Measurements from ENCODE around the gene TPGS2. TPM values are rescaled to one million over a fixed set of nuclear protein-coding genes. Genes with fewer than 3 reads are reported as not detected.

The TPGS2 gene
- total and polyA plus RNA-seq, 2 experiments from 2014 or later = 194 to 209 TPM

DNA sequence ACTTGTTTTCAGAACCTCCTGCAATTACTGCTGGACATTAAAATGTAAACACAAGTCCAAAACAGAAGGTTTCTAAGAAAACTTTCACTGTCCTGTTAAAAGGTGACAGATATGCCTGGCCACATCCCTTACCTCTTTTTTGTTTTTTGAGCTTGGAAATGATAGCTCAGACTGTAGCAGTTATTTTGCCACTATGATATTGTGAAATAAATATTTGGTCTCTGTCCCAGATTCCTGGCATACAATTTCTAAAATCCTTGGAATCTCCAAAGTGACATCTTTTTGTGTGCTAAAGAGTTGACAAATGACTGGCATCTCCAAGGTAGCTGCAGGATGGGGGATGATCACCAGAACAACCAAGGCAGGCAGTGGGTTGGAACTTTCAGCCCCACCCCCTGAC, 16.8 kb downstream of the TPGS2 start:
- in situ Hi-C loops (cut with MboI) = no loop called here
- no peak overlapping the region for H3K4me3 ChIP-seq
- TF ChIP-seq EZH2phosphoT487 (IDR thresholded peaks at IDR 0.05; ENCODE audit: insufficient read depth, low read depth) = no peak
- no peak for TF ChIP-seq EZH2 (IDR thresholded peaks at IDR 0.05; ENCODE audit: insufficient read depth, poor library complexity, severe bottlenecking)
- H2AFZ ChIP-seq = no peak overlapping the region
- H4K20me1 ChIP-seq (ENCODE audit: insufficient read depth) = no peaks in the 10 kb centered on the region
- peaks cover 44% of the 10 kb centered on the region for H3K4me1 ChIP-seq (ENCODE audit: insufficient read depth)
- no peaks in the 10 kb centered on the region for H3K27me3 ChIP-seq (replicated peaks; ENCODE audit: insufficient read depth)
- H3K9ac ChIP-seq = peak overlapping the region; percentile 38; the same call in 1 of the 2 replicates
- H3K9me3 ChIP-seq (ENCODE audit: low read depth) = no peaks in the 10 kb centered on the region
- H3K79me2 ChIP-seq (ENCODE audit: insufficient read depth) = no peaks in the 10 kb centered on the region
- peak overlapping the region; percentile 51 for H3K27ac ChIP-seq
- DNase-seq = peak; percentile 30
- H3K9me2 ChIP-seq (ENCODE audit: insufficient read depth) = no peaks in the 10 kb centered on the region
- H3K4me2 ChIP-seq (ENCODE audit: unreplicated experiment) = peak overlapping the region; percentile 63
- peaks cover 3% of the 10 kb centered on the region; the same call in 1 of the 2 replicates for H3K36me3 ChIP-seq (ENCODE audit: low read depth)
- peaks cover 25% of the 10 kb centered on the region for H3F3A ChIP-seq (ENCODE audit: insufficient read depth)

DNA sequence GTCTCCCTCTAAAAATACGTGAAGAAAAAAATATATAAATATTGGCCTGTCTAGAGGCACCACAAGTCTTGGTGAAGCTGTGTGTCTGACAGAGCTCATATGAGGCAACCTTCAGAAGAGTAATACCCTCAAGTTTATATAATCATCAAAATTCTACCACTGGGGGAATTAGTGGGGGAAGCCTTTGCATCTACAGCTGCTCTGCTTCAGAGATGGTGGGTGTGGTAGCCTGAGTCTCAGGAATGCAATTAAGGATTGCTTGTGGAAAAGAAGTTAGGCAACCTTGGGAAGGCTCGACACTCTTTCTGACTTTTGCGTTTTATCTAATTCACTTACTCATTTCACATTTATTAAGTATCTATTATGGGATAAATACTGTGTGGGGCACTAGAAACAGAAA, 17.4 kb downstream of the TPGS2 start:
- Histone ChIP-seq H3F3A (ENCODE audit: insufficient read depth) (peaks cover 25% of the 10 kb centered on the region), H3K79me2 (ENCODE audit: insufficient read depth) (no peaks in the 10 kb centered on the region), H3K36me3 (ENCODE audit: low read depth) (peaks cover 3% of the 10 kb centered on the region; the same call in 1 of the 2 replicates), H3K27me3 (replicated peaks; ENCODE audit: insufficient read depth) (no peaks in the 10 kb centered on the region), H3K4me3 (no peak overlapping the region), H2AFZ (no peak overlapping the region), H3K4me2 (ENCODE audit: unreplicated experiment) (peak overlapping the region; percentile 63), H3K27ac (peak overlapping the region; percentile 51), H3K9me2 (ENCODE audit: insufficient read depth) (no peaks in the 10 kb centered on the region), H3K4me1 (ENCODE audit: insufficient read depth) (peaks cover 44% of the 10 kb centered on the region), H3K9me3 (ENCODE audit: low read depth) (no peaks in the 10 kb centered on the region), H3K9ac (peak overlapping the region; percentile 38; the same call in 1 of the 2 replicates), H4K20me1 (ENCODE audit: insufficient read depth) (no peaks in the 10 kb centered on the region)
- peak; percentile 58 for DNase-seq
- 40 to 43% methylated on average over 3 of the region's 3 CpGs for WGBS, 2 experiments (ENCODE audit: low coverage in 1 of 2, low lambda C conversion rate in 2 of 2, missing lambda C conversion rate in 2 of 2)
- in situ Hi-C loops (cut with MboI) = no loop called here
- no peak for TF ChIP-seq EZH2phosphoT487 (IDR thresholded peaks at IDR 0.05; ENCODE audit: insufficient read depth, low read depth)
- no peak for TF ChIP-seq EZH2 (IDR thresholded peaks at IDR 0.05; ENCODE audit: insufficient read depth, poor library complexity, severe bottlenecking)

DNA sequence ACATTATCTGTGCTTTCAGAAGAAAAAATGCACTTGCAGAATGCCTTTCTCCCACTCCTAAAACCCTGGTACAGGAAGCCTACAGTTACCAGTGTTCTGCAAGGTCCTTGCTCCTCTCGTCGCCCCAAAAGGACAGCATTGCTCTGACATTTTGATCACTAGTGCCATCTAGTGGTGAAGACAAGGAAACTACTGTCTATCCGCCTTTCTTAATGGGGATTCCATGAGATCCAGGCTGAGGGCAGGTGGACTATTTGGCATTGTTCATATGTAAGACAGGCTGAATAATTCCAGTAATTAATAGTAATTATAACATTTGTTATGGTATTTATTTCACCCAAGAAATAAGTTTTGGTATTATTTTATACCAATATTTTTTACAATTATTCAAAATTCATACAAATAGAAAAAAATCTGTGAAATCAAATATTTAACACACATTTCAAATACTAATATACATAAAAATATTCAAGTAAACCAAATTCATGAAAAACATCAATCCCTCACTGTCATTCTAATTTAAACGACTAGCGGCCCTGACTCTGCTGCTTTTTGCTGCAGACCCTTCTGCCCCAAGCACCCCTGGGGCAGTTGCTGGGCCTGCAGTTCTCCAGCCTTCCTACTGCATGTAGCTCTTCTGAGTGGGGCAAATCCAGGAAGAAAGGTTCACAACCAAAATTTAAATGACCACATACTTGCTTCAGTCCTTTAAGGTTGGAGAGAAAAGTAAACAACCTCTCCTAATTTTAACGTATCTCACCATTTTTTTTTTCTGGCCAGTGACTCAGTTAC, 19.0 kb downstream of the TPGS2 start:
- H3F3A ChIP-seq (ENCODE audit: insufficient read depth) = peaks cover 25% of the 10 kb centered on the region
- in situ Hi-C loops (cut with MboI) = no loop called here
- no peak overlapping the region for H2AFZ ChIP-seq
- peak overlapping the region; percentile 68; the same call in 1 of the 2 replicates for H3K27ac ChIP-seq
- no peaks in the 10 kb centered on the region for H3K79me2 ChIP-seq (ENCODE audit: insufficient read depth)
- H4K20me1 ChIP-seq (ENCODE audit: insufficient read depth) = no peaks in the 10 kb centered on the region
- H3K4me1 ChIP-seq (ENCODE audit: insufficient read depth) = peaks cover 44% of the 10 kb centered on the region
- WGBS, 2 experiments (ENCODE audit: low coverage in 1 of 2, low lambda C conversion rate in 2 of 2, missing lambda C conversion rate in 2 of 2) = 44 to 47% methylated on average over 6 of the region's 6 CpGs
- no peaks in the 10 kb centered on the region for H3K9me3 ChIP-seq (ENCODE audit: low read depth)
- H3K27me3 ChIP-seq (replicated peaks; ENCODE audit: insufficient read depth) = no peaks in the 10 kb centered on the region
- TF ChIP-seq EZH2 (IDR thresholded peaks at IDR 0.05; ENCODE audit: insufficient read depth, poor library complexity, severe bottlenecking) (no peak), EZH2phosphoT487 (IDR thresholded peaks at IDR 0.05; ENCODE audit: insufficient read depth, low read depth) (no peak)
- H3K9me2 ChIP-seq (ENCODE audit: insufficient read depth) = no peaks in the 10 kb centered on the region
- H3K4me3 ChIP-seq = no peak overlapping the region
- H3K9ac ChIP-seq = no peak overlapping the region
- peak overlapping the region; percentile 62 for H3K4me2 ChIP-seq (ENCODE audit: unreplicated experiment)
- DNase-seq = peak; percentile 83
- peaks cover 17% of the 10 kb centered on the region; the same call in 1 of the 2 replicates for H3K36me3 ChIP-seq (ENCODE audit: low read depth)

DNA sequence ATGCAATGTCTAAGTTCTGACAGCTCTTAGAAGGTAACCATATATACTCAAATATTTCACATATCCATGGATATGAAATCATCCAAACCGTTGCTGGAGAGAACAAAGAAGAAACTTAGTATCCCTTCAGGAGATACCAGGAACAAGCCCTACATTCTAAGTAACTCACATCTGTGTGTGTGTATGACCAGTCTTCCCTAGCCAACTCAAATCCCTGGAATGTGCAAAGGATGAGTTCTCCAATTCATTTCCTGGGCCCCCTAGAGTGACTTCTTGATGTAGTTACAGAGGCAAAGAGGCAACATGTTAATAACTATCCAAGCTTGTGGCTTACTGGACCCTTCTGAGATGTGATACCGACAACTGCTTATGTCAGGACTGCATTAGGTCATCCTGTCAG, 20.1 kb downstream of the TPGS2 start:
- peak; percentile 83 for DNase-seq
- in situ Hi-C loops (cut with MboI) = no loop called here

More for the DNA sequence above, 20.1 kb downstream of the TPGS2 start:
- H3K9ac ChIP-seq = no peak overlapping the region; the same call in 1 of the 2 replicates
- TF ChIP-seq EZH2 (IDR thresholded peaks at IDR 0.05; ENCODE audit: insufficient read depth, poor library complexity, severe bottlenecking) (no peak), EZH2phosphoT487 (IDR thresholded peaks at IDR 0.05; ENCODE audit: insufficient read depth, low read depth) (no peak)
- H3K36me3 ChIP-seq (ENCODE audit: low read depth) = peaks cover 28% of the 10 kb centered on the region
- peaks cover 44% of the 10 kb centered on the region for H3K4me1 ChIP-seq (ENCODE audit: insufficient read depth)
- H3F3A ChIP-seq (ENCODE audit: insufficient read depth) = peaks cover 25% of the 10 kb centered on the region
- H3K9me3 ChIP-seq (ENCODE audit: low read depth) = no peaks in the 10 kb centered on the region
- H3K79me2 ChIP-seq (ENCODE audit: insufficient read depth) = no peaks in the 10 kb centered on the region
- no peaks in the 10 kb centered on the region for H3K27me3 ChIP-seq (replicated peaks; ENCODE audit: insufficient read depth)
- no peak overlapping the region for H3K4me3 ChIP-seq
- WGBS, 2 experiments (ENCODE audit: low coverage in 1 of 2, low lambda C conversion rate in 2 of 2, missing lambda C conversion rate in 2 of 2) = 15 to 16% methylated on average over 2 of the region's 2 CpGs
- H3K27ac ChIP-seq = peak overlapping the region; percentile 68
- H4K20me1 ChIP-seq (ENCODE audit: insufficient read depth) = no peaks in the 10 kb centered on the region
- peak overlapping the region; percentile 62 for H3K4me2 ChIP-seq (ENCODE audit: unreplicated experiment)
- H2AFZ ChIP-seq = no peak overlapping the region
- H3K9me2 ChIP-seq (ENCODE audit: insufficient read depth) = no peaks in the 10 kb centered on the region
